Activated CD4-positive, alpha-beta T cell treated with anti-CD3 and anti-CD28 coated beads for 36 hours (primary cell): ENCODE data around the gene SREK1IP1. TPM values are rescaled to one million over a fixed set of nuclear protein-coding genes. Genes with fewer than 3 reads are reported as not detected.

Experiments
- ATAC-seq: fragments of 200-7000 bp; cut with Tn5 transposase; one replicate; pipeline ENCODE4 v1.10.0; 2021; ENCODE audit warnings: mild to moderate bottlenecking, moderate library complexity
- CTCF ChIA-PET: fragments of 350-600 bp; sonication (Branson Sonifier 250); formaldehyde crosslinking; loops from one replicate; lab custom pipeline; 2021; ENCODE audit warnings: antibody characterized with exemption; lab: Charles Lee
- POLR2A ChIA-PET: fragments of 350-600 bp; sonication (Branson Sonifier 250); formaldehyde crosslinking; loops from one replicate; lab custom pipeline; 2021; ENCODE audit warnings: antibody characterized with exemption, inconsistent platforms; lab: Charles Lee
- DNase-seq: peaks from one replicate; pipeline ENCODE4 v3.0.0-alpha.2; 2020
- H3K27ac Mint-ChIP-seq: one replicate; pipeline ENCODE4 v1.8.0; 2021; ENCODE audit warnings: mixed read lengths
- H3K27me3 Mint-ChIP-seq: one replicate; pipeline ENCODE4 v1.8.0; 2021; ENCODE audit warnings: mixed read lengths
- H3K36me3 Mint-ChIP-seq: one replicate; pipeline ENCODE4 v1.8.0; 2021; ENCODE audit warnings: low read depth, mixed read lengths
- H3K4me1 Mint-ChIP-seq: one replicate; pipeline ENCODE4 v1.8.0; 2021; ENCODE audit warnings: mixed read lengths
- H3K4me3 Mint-ChIP-seq: one replicate; pipeline ENCODE4 v1.8.0; 2021; ENCODE audit warnings: mild to moderate bottlenecking, moderate library complexity, mixed read lengths
- H3K9me3 Mint-ChIP-seq: one replicate; pipeline ENCODE4 v1.8.0; 2021; ENCODE audit warnings: low read depth, mixed read lengths
- intact Hi-C, 2 experiments: fragments of 100-400 bp; cut with DNase I in 1 of 2; cut with micrococcal nuclease in 1 of 2; formaldehyde crosslinking; loops; one replicate each; pipeline versions ENCODE4 v1.14.2 to v1.15.1; 2022 to 2024; cut with DNase I, micrococcal nuclease
- total RNA-seq, 2 experiments: library from RNA; stranded (reverse); gene quantifications; one replicate each; pipeline ENCODE4 v1.2.3, GENCODE V29; 2021

Gene SREK1IP1
- total RNA-seq, 2 experiments from 2014 or later: 27.8 TPM

DNA sequence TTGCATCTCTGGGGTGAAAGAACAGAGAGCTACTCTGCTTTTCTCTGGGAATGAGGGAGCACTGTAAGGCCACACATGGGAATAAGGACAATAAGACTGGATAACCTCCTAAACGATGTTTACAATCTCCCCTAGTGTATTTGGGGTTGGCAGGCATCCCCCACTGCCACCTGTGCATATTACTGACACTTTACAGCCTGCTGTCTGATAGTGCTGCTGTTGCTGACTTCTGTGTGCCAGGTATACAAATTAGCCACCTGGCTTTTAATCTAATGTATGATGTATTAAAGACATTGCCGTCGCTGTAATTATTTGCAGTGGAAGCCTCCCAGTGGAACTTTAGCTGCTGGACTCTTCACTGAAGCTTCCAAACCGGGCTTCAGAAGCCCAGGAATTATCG, 82.6 kb downstream of the SREK1IP1 start:
- intact Hi-C loops: no loop called here

DNA sequence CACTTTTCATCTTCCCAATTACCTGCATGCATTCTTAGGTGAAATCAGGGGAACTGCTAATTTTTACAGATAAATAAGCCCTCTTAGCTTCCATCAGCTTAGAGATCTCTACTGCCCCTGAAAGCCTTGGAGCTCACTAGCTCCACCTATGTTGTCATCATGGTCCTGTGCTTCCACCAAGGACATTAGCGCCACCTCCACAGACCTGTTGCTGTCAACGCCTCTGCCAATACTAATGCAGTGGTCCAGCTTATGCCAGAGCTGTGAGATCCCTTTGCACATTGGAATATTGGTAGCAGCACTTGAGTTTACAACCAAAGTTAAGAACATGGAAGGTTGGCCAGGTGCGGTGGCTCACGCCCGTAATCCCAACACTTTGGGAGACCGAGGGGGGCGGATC, 85.9 kb downstream of the SREK1IP1 start:
- CTCF ChIA-PET: no interaction called here

More for the DNA sequence above, 82.6 kb downstream of the SREK1IP1 start:
- Mint-ChIP-seq H3K27me3 (peaks cover 28% of the 10 kb centered on the region), H3K4me1 (peaks cover 4% of the 10 kb centered on the region), H3K27ac (no peak overlapping the region), H3K36me3 (no peaks in the 10 kb centered on the region), H3K9me3 (no peaks in the 10 kb centered on the region), H3K4me3 (no peak overlapping the region)
- POLR2A ChIA-PET: no interaction called here
- no peak for DNase-seq
- no peak for ATAC-seq
- CTCF ChIA-PET: interaction anchor here (1.1 kb wide), 1 partner anchor 29 kb away, joined by 3 read pairs; no protein-coding TSS in a partner anchor

DNA sequence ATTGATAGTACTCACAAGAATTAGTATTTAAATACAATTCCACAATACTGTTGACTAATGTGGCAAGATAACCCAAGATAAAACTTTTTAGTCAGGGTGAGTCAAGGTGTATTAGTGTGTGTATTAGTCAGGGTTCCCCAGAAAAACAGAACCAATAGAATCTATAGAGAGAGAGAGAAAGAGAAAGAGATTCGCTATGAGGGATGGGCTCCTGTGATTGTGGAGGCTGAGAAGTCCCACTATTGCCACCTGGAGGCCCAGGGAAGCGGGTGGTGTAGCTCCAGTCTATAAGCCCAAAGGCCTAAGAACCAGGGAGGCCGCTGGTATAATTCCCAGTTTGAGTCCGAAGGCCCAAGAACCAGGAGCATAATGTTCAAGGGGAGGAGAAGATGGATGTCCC, 88.2 kb downstream of the SREK1IP1 start:
- intact Hi-C loops: no loop called here
- CTCF ChIA-PET: no interaction called here
- peak; percentile 10 for DNase-seq
- Mint-ChIP-seq H3K4me1 (no peaks in the 10 kb centered on the region), H3K27me3 (peaks cover 14% of the 10 kb centered on the region), H3K4me3 (no peak overlapping the region), H3K9me3 (no peaks in the 10 kb centered on the region), H3K27ac (no peak overlapping the region), H3K36me3 (no peaks in the 10 kb centered on the region)
- peak; percentile 47 for ATAC-seq
- POLR2A ChIA-PET: no interaction called here

More for the DNA sequence above, 85.9 kb downstream of the SREK1IP1 start:
- DNase-seq: no peak
- Mint-ChIP-seq H3K27me3 (peaks cover 16% of the 10 kb centered on the region), H3K4me1 (no peaks in the 10 kb centered on the region), H3K4me3 (no peak overlapping the region), H3K9me3 (no peaks in the 10 kb centered on the region), H3K36me3 (no peaks in the 10 kb centered on the region), H3K27ac (no peak overlapping the region)
- no peak for ATAC-seq
- intact Hi-C loops: no loop called here
- POLR2A ChIA-PET: no interaction called here

DNA sequence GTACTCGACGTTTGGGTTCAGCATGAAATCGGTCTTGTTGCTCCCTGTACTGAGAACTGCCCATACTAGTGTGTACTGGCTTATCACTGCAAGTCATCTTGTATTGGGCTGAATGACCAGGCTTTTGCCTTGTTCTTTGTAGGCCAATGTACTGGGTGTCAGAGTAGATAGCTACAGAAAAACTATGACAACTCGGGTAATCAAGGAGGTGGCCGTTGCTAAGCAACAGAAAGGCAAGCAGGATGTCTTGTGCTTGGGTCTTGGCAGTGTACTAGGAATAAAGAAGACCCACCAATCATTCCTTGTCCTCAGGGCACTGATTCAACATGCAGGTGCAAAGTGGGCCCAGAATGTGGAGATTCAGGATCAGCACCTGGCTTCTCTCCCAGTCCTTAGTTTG, 90.1 kb downstream of the SREK1IP1 start:
- H3K27me3 Mint-ChIP-seq: peaks cover 17% of the 10 kb centered on the region

DNA sequence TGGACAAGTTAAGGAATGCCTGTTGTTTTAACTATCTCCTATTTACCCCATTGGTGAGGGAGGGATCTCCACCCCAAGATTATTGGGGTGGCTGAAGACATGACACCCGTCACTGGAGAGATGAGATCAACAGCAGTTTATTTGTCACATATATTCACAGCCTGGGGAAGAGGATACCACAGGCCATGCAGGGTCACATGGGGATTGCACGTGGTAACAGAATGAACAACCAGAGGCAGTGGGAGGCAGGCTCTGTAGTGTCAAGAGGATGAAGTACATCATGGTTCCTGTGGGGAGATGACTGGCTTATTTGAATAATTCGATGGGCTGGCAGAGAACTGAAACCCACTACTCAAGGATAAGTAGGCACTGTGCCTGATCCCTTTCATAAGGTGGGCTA, 96.8 kb downstream of the SREK1IP1 start:
- ChIA-PET CTCF (no interaction called here), POLR2A (no interaction called here)
- Mint-ChIP-seq H3K36me3 (no peaks in the 10 kb centered on the region), H3K4me3 (no peak overlapping the region), H3K27ac (no peak overlapping the region), H3K9me3 (no peaks in the 10 kb centered on the region), H3K27me3 (peaks cover 9% of the 10 kb centered on the region), H3K4me1 (no peaks in the 10 kb centered on the region)
- intact Hi-C loops: no loop called here
- peak; percentile 7 for DNase-seq
- peak; percentile 9 for ATAC-seq

More for the DNA sequence above, 90.1 kb downstream of the SREK1IP1 start:
- no peak for ATAC-seq
- no peak for DNase-seq
- ChIA-PET CTCF (interaction anchor here (1.2 to 1.3 kb wide), 2 partner anchors 11 kb away, joined by 3 read pairs; no protein-coding TSS in a partner anchor), POLR2A (no interaction called here)
- H3K4me1 Mint-ChIP-seq: no peaks in the 10 kb centered on the region
- H3K9me3 Mint-ChIP-seq: no peaks in the 10 kb centered on the region
- intact Hi-C loops: no loop called here
- H3K4me3 Mint-ChIP-seq: no peak overlapping the region
- no peaks in the 10 kb centered on the region for H3K36me3 Mint-ChIP-seq
- no peak overlapping the region for H3K27ac Mint-ChIP-seq

DNA sequence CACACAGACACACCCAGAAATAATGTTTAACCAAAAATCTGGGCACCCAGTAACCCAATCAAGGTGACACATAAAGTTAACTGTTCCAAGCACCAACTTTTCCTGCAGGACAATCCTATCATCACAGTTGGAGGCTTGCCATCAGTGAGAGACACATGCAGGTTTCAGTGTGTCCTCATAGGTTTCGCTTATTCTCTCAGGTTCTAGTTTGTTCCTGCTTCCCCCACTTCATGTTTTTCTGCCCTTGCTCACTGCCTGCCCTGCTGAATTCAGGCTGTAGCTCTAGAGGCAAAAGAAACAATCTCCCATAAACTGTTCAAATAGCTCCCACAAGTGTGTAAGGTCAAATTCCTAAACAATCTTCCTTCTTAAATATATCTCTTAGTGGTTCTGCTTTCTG, 98.2 kb downstream of the SREK1IP1 start:
- Mint-ChIP-seq H3K27ac (no peak overlapping the region), H3K4me1 (no peaks in the 10 kb centered on the region), H3K4me3 (no peak overlapping the region), H3K36me3 (no peaks in the 10 kb centered on the region), H3K9me3 (no peaks in the 10 kb centered on the region), H3K27me3 (peaks cover 12% of the 10 kb centered on the region)
- ChIA-PET POLR2A (no interaction called here), CTCF (no interaction called here)
- DNase-seq: no peak
- ATAC-seq: no peak
- intact Hi-C loops: no loop called here

Other genes starting within 250 kb of the SREK1IP1 start
- not detected for gene SHISAL2B, start 78.2 kb downstream of the SREK1IP1 start, total RNA-seq
- gene CWC27, start 239 bp upstream of the SREK1IP1 start, total RNA-seq: 10 to 100 TPM; 35.4 to 35.8 TPM